Lower lobe of right lung (tissue), 2 donors: ENCODE results near the gene SLC1A7. TPM values are rescaled to one million over a fixed set of nuclear protein-coding genes. Genes with fewer than 3 reads are reported as not detected.

Source experiments
- ATAC-seq, 2 donors: fragments of 200-7000 bp; cut with Tn5 transposase; one replicate each; pipeline ENCODE4 v1.9.1; 2020 to 2022; ENCODE audit warnings: mild to moderate bottlenecking in 2 of 2, moderate library complexity in 2 of 2
- DNase-seq: peaks from one replicate; pipeline ENCODE4 v3.0.0-alpha.2; 2020
- H3K27ac ChIP-seq: fragments of 200-600 bp; one replicate; pipeline ENCODE4 v1.8.0; 2022
- H3K27me3 ChIP-seq: fragments of 200-600 bp; one replicate; pipeline ENCODE4 v1.8.0; 2022; ENCODE audit warnings: low read depth
- H3K36me3 ChIP-seq: fragments of 200-600 bp; one replicate; pipeline ENCODE4 v1.8.0; 2022; ENCODE audit warnings: mild to moderate bottlenecking
- H3K4me1 ChIP-seq: fragments of 200-600 bp; one replicate; pipeline ENCODE4 v1.8.0; 2022
- H3K4me3 ChIP-seq: fragments of 200-600 bp; one replicate; pipeline ENCODE4 v1.8.0; 2022; ENCODE audit warnings: mild to moderate bottlenecking
- H3K9me3 ChIP-seq: fragments of 200-600 bp; one replicate; pipeline ENCODE4 v1.8.0; 2022
- intact Hi-C: fragments of 100-400 bp; cut with DNase I; formaldehyde crosslinking; loops from one replicate; pipeline ENCODE4 v1.11.0; 2022
- total RNA-seq: library from RNA; stranded (reverse); fragmentation: NEBNext Ultra II Directional; extraction: Animal tissue kit (Norgen Biotek cat#: 25700); gene quantifications from one replicate; pipeline ENCODE4 v1.2.1, GENCODE V29; 2021
- TF ChIP-seq, protein P1 (sequence below): fragments of 200-600 bp; IDR thresholded peaks from one replicate; pipeline ENCODE4 v1.8.0; 2022; ENCODE audit warnings: antibody characterized with exemption, mild to moderate bottlenecking
- donor health status: DM: no; HTN: yes; CAD: no; lungs with severe emphysema.

SLC1A7 gene
- total RNA-seq, 1 donor from 2014 or later: 0.68 TPM

DNA sequence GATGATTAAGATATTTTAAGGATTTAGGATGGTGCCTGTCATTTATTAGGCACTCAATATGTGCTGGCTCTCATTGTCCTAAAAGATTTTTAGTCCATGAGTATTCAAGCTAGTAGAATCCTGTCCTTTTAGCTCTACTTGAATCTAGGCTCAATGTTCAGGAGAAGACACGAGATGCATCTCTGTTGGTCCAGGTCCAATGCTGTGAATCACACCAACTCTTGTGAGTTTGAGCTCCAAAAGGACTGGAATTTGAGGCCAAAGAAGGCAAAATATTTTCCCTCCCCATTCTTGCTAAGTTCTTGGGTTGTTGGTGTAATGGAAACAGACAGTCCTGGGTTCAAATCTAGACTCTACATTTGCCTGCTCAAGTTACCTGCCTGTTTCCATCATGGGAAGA, 81.9 kb downstream of the SLC1A7 start:
- DNase-seq: no peak
- intact Hi-C loops: no loop called here

DNA sequence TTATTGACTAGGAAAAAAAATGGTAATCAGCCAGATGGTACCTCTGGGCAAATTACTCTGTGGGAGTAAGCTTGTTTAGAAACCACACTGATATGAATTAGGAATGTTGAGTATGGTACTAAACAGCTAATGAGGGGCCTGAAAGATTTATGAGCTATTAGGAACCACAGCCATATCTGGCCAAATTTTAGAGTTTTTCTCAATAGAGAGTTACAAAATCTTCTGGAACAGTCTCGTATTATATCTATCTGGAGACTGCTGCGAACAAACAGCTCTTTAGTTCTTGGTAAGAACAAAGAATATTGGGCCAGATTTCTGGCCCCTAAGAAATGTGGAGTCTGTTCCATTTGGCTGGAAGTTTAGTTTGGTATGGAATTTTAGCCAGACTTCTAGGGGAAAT, 85.3 kb downstream of the SLC1A7 start:
- peaks cover 2% of the 10 kb centered on the region for H3K4me1 ChIP-seq
- H3K4me3 ChIP-seq: no peak overlapping the region
- peaks cover 11% of the 10 kb centered on the region for H3K27me3 ChIP-seq
- H3K27ac ChIP-seq: no peak overlapping the region
- intact Hi-C loops: no loop called here
- no peak for ATAC-seq
- H3K9me3 ChIP-seq: no peaks in the 10 kb centered on the region
- TF ChIP-seq, protein P1, sequence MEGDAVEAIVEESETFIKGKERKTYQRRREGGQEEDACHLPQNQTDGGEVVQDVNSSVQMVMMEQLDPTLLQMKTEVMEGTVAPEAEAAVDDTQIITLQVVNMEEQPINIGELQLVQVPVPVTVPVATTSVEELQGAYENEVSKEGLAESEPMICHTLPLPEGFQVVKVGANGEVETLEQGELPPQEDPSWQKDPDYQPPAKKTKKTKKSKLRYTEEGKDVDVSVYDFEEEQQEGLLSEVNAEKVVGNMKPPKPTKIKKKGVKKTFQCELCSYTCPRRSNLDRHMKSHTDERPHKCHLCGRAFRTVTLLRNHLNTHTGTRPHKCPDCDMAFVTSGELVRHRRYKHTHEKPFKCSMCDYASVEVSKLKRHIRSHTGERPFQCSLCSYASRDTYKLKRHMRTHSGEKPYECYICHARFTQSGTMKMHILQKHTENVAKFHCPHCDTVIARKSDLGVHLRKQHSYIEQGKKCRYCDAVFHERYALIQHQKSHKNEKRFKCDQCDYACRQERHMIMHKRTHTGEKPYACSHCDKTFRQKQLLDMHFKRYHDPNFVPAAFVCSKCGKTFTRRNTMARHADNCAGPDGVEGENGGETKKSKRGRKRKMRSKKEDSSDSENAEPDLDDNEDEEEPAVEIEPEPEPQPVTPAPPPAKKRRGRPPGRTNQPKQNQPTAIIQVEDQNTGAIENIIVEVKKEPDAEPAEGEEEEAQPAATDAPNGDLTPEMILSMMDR: no peak
- DNase-seq: no peak
- peaks cover 12% of the 10 kb centered on the region for H3K36me3 ChIP-seq

More for the DNA sequence above, 81.9 kb downstream of the SLC1A7 start:
- Histone ChIP-seq H3K27ac (peak overlapping the region; percentile 69), H3K4me3 (no peak overlapping the region), H3K4me1 (peaks cover 11% of the 10 kb centered on the region), H3K27me3 (peaks cover 24% of the 10 kb centered on the region), H3K36me3 (no peaks in the 10 kb centered on the region), H3K9me3 (no peaks in the 10 kb centered on the region)
- no peak for ATAC-seq
- TF ChIP-seq, protein P1: no peak

DNA sequence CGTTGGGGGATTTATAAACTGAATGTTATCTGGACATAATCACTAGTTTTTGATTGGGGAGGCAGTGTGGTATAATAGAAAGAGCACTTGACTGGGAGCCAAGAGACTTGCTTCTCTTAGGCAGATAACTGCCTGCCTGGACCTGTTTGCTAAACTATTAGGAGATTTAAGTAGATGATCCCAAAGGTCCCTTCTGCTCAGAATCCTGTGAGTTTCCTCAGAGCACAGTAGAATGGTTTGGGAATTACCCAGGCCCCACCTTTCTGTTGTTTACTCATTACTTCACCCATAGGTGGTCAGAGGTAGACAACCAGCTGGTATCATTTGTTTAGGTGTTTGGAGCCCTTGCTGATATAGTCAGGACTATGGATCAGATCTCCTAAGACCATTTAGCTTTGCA, 90.8 kb downstream of the SLC1A7 start:
- peaks cover 45% of the 10 kb centered on the region for H3K36me3 ChIP-seq
- intact Hi-C loops: no loop called here

DNA sequence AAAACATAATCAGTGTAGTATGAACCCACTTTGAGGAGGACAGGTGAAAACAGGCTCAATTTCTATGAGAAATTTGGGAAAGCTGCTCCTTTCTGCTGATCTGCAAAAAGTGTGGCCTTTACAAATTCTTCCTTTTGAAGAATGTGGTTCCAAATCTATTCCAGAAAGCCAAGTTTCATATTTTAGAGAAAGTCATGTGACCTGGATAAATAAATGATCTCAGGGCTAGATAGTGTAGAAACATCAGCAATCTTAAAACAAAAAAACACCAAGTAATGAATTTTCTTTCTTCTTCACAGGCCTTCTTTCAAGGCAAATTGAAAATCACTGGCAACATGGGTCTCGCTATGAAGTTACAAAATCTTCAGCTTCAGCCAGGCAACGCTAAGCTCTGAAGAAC, 92.1 kb downstream of the SLC1A7 start:
- TF ChIP-seq, protein P1: no peak
- DNase-seq (no peak), ATAC-seq (no peak)
- no peaks in the 10 kb centered on the region for H3K27me3 ChIP-seq
- H3K36me3 ChIP-seq: peaks cover 45% of the 10 kb centered on the region
- no peak overlapping the region for H3K27ac ChIP-seq
- intact Hi-C loops: no loop called here
- H3K4me1 ChIP-seq: no peaks in the 10 kb centered on the region
- H3K4me3 ChIP-seq: no peak overlapping the region
- no peaks in the 10 kb centered on the region for H3K9me3 ChIP-seq

More for the DNA sequence above, 90.8 kb downstream of the SLC1A7 start:
- Histone ChIP-seq H3K9me3 (no peaks in the 10 kb centered on the region), H3K4me3 (no peak overlapping the region), H3K27ac (no peak overlapping the region), H3K4me1 (no peaks in the 10 kb centered on the region), H3K27me3 (no peaks in the 10 kb centered on the region)
- TF ChIP-seq, protein P1: no peak
- DNase-seq (no peak), ATAC-seq (no peak)

DNA sequence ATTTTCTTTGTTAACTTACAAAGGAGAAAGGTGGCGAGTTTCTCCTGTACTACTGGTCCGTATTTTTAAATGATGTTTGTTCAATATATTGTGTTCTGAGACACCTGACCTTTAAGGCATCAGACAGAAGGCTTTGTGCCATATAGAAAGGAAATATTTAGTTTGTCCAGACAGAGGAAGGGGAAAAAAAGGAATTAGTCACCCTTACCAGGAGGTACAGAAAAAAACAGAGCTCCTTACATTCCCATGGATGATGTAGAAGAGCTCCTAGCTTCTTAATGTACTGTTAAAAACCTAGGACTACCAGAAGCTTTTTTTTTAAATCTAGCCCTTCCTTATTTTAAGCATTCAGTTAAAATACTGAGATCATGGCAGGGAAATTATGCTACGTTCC, 92.9 kb downstream of the SLC1A7 start:
- Histone ChIP-seq H3K27me3 (no peaks in the 10 kb centered on the region), H3K9me3 (no peaks in the 10 kb centered on the region), H3K36me3 (peaks cover 45% of the 10 kb centered on the region), H3K27ac (no peak overlapping the region), H3K4me1 (no peaks in the 10 kb centered on the region), H3K4me3 (no peak overlapping the region)
- TF ChIP-seq, protein P1: no peak
- no peak for ATAC-seq
- DNase-seq: no peak
- intact Hi-C loops: no loop called here
